ENCODE results near the gene CYBA.

The CYBA gene

GRCh38 chr16:88631920-88632586 lies 18.8 kb downstream of the CYBA start:
- no peak for DNase-seq (ENCODE audit: low spot score)

DNA sequence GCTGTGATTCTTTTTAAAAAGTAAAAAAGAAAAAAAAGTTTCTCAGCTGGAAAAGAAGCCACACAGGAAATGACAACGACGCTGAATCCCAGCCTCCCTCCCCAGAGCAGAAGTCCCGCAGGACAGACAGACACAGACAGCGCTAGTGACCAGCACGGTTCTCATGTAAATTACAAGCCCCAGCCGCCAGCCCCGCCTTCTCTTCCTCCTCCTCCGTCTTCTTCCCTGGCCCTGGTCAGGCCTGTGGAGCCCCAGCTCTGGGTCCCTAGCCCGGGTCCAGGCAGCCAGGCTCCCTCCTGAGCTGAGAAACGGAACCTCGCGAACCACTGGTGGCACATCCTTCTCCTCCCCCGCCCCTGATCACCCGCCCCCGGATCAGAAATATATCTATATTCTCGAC lies 19.5 kb downstream of the CYBA start:
- DNase-seq (ENCODE audit: low spot score) = no peak

DNA sequence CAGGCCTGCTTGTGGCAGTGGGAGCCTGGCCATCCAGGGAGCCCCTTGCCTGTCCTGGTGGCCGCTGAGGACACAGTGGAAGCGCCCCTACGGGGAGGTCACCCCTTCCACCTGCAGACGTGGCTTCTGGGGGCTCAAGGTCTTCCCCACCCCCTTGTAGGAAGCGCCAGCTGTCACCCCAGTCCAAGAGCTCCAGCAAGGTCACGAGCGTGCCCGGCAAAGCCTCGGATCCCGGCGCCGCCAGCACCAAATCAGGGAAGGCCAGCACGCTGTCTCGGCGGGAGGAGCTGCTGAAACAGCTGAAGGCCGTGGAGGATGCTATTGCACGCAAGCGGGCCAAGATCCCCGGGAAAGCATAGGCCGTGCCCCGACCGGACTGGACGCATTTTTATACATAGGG lies 19.9 kb downstream of the CYBA start:
- no peak for DNase-seq (ENCODE audit: low spot score)

GRCh38 chr16:88630433-88630832 lies 20.4 kb downstream of the CYBA start:
- DNase-seq (ENCODE audit: low spot score) = no peak

- DNase-seq (ENCODE audit: low spot score) = no peak
These were observed 21.0 kb downstream of the CYBA start for GRCh38 chr16:88629835-88630234.

- peak; percentile 89 for DNase-seq (ENCODE audit: low spot score)
These were observed 22.3 kb downstream of the CYBA start for GRCh38 chr16:88628512-88628974.

GRCh38 chr16:88627531-88628411 lies 23.1 kb downstream of the CYBA start:
- no peak for DNase-seq (ENCODE audit: low spot score)

DNA sequence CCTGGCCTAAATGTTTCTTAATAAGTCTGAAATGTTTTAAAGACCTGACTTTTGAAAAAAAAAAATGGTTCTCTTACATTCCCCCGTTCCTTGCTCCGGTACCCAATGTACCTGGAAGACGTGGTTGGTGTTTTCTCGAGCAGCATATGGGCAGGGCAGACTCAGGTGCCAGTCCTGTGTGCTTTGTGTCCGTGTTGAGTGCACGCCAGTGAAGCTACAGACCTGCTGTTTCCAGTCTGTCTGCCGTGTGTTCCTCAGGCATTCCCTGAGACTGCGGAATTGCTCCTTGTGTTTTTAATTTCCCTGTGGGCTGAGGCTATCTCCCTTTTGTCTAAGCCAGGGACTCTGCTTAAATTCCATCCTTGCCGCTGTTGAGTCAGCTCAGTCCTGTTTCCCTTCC lies 24.2 kb downstream of the CYBA start:
- no peak for DNase-seq (ENCODE audit: low spot score)

- DNase-seq (ENCODE audit: low spot score) = no peak
These were observed 25.8 kb downstream of the CYBA start for GRCh38 chr16:88624977-88625576.

DNA sequence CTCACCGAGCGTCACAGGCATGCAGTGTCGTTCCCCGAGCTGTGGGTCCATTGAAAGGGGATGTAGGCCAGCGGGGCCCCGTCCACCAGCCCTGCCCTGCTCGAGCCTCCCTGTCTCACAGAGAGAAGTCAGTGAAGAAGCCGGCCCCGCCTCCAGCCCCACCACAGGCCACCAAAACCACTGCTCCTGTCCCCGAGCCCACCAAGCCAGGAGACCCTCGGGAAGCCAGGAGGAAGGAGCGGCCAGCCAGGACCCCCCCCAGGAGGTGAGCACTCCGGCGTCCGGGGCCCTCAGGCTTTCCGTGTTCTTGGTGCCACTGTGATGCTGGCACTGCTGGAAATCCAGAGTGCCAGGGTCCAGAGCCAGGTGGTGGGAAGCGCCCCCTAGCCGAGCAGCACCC lies 26.4 kb downstream of the CYBA start:
- DNase-seq (ENCODE audit: low spot score) = no peak

- no peak for DNase-seq (ENCODE audit: low spot score)
These were observed 27.0 kb downstream of the CYBA start for GRCh38 chr16:88623858-88624257.

DNA sequence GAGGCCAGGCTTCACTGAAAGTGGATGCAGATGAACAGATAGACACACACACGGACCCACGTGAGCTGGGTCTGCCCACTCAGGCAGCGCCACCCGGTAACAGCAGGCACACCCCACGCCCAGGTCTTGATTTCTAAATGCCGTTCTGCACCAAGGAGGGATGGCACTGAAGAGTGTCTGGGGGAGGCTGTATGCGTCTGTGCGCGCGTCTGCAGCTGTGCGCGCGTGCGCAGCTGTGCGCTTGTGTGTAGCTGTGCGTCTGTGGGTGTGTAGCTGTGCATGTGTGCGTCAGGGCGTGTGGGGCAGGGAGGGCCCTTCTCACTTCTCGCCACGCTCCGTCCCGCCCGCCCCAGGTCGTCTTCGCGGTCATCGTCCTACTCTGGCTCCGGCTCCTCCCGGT lies 28.0 kb downstream of the CYBA start:
- DNase-seq (ENCODE audit: low spot score) = no peak

- no peak for DNase-seq (ENCODE audit: low spot score)
These were observed 28.7 kb downstream of the CYBA start for GRCh38 chr16:88622125-88622524.

GRCh38 chr16:88619859-88620815 lies 30.7 kb downstream of the CYBA start:
- no peak for DNase-seq (ENCODE audit: low spot score)

GRCh38 chr16:88618956-88619667 lies 31.7 kb downstream of the CYBA start:
- no peak for DNase-seq (ENCODE audit: low spot score)

DNA sequence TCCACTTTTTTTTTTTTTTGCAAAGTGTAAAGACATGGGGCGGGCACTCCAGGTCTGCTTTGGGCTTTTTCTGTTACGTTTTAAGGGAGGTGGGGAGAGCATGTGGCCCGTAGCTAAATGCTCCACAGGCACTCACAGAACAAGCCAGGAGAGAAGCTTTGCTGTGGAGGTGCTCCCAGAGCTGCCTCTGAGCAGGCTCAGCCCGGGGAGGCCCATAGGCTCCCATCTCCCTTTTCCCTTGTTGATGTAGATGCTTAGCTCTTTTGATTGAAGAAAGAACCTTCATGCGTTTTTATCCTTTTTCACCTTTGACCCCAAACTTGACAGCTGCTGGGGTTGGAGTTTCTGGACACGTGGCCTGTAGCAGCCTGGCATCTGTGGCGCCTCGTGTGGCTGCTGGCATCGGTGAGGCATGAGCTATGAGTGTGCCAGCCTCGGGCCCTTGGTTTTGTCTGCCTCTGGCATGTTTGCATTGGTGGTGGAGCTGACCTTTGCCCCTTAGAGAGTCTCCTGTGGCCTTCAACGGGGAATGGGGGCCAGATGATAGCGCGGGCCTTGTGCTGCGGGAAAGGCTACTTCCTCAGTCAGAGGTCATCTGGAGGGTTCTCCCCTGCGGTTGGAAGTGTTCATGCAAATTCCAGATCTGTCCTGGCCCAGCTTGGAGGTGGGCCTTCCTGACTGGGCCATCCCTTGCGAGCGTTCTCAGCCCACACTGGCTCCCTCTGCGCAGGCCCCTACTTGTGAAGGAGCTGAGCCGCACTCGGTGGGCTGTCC lies 32.5 kb downstream of the CYBA start:
- no peak for DNase-seq (ENCODE audit: low spot score)

- DNase-seq (ENCODE audit: low spot score) = no peak
These were observed 33.4 kb downstream of the CYBA start for GRCh38 chr16:88617268-88618031.

DNA sequence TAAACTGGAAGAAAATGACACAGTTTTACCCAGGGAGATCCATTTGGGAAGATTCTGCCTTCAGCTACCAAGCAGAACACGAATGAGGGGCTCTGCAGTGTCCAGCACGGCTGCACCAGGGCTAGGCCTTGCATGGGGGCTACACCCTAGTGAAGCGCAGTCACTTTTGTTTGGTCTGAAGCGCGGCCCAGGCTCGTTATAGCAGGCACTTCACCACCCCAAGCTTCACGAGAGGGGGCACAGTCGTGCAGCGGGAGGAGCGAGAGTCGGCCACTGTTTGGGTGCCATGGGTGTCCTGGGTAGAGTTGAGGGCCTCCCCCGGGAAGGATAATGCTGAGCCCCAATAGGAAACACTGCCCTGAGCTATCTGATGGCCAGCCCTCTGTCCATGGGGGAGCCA lies 34.1 kb downstream of the CYBA start:
- no peak for DNase-seq (ENCODE audit: low spot score)

DNA sequence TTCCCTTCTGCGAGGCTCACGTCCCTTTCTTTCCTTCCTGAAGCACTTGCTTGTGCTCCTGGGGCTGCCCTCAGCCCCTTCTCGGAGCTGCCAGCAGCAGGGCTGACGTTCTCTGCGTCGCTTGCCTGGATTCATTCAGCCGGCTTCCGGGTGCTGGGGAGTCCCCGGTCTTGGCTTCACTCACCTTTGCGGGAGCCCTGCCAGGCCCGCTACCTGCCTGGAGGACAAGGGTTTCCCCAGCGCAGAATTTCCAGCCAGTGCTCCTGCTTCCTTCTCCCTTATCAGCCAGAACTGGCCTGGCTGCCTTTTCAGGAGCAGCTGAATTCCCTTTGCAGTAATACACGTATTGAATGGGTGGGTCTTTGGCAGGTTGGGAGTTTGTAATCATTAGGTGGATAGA lies 34.5 kb downstream of the CYBA start:
- no peak for DNase-seq (ENCODE audit: low spot score)

All from iPS-NIHi11 (cell line).